HG02973 (cell line): ENCODE data around the gene DELE1.
"Not testable (repeated sequence)": the region's sequence is repeated elsewhere in the genome, so short reads cannot be mapped to it uniquely, and the experiment has no call there.

ENCODE experiments used
- ATAC-seq: cut with Tn5 transposase; IDR thresholded peaks from one replicate; pipeline ENCODE4 v1.9.1; 2021; ENCODE audit warnings: moderate library complexity; ENCODE audit not compliant: unreplicated experiment

The DELE1 gene

DNA sequence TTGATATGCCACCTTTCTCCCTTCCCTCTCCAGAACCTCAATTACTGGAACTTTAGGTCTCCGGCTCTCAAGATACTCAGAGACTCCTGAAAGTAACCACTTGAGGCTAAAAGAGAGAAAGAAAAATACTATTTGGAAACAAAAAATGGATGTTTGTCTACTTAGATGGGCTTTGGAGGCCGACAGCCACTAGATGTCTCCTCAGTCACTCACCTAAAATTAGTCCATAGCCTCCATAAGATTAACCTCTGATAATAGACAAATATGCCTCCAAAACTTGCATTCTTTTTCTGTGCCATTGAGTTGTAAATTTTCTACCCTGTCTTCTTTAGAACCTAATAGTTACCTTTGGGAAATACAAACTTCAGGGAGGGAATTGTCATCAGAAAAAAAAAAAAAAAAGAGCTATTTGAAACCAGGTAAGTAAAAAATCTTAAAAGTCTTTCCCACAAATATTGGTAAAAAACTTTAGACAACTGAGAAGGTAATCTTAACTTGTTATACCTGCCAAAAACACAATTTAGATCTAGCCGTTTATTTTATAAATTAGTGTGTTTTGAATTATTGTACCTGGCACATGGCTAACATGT is 34.3 kb upstream of the DELE1 start:
- ATAC-seq, result no peak

DNA sequence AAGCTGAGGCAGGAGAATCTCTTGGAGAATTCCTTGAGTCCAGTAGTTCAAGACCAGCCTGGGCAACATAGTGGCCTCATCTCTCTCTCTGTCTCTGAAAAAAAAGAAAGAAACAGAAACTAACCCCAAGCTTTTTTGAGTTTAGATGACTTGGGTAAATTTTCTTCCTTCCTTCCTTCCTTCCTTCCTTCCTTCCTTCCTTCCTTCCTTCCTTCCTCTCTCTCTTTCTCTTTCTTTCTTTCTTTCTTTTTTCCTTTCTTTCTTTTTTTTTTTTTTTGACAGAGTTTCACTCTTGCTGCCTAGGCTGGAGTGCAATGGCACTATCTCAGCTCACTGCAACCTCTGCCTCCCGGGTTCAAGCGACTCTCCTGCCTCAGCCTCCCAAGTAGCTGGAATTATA is 33.2 kb upstream of the DELE1 start:
- ATAC-seq, result not testable (repeated sequence)

DNA sequence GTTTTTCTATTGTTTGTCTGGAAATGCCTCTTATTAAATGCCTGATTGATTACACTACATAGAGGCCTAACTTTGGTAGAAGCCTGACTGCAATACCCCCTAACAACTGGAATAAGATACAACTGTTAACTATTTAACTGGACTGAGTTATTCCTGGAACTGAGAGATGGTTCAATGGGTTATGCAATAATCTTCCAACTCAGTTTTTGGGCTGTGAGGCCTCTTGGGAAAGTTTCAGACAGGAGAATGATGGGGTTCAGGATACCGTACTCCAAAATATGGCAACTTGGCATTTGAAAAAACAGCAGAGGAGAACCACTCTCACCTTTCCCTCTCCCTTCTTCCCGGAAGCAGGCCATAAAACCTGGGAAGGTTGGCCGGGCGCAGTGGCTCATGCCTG is 26.2 kb upstream of the DELE1 start:
- ATAC-seq, result no peak

DNA sequence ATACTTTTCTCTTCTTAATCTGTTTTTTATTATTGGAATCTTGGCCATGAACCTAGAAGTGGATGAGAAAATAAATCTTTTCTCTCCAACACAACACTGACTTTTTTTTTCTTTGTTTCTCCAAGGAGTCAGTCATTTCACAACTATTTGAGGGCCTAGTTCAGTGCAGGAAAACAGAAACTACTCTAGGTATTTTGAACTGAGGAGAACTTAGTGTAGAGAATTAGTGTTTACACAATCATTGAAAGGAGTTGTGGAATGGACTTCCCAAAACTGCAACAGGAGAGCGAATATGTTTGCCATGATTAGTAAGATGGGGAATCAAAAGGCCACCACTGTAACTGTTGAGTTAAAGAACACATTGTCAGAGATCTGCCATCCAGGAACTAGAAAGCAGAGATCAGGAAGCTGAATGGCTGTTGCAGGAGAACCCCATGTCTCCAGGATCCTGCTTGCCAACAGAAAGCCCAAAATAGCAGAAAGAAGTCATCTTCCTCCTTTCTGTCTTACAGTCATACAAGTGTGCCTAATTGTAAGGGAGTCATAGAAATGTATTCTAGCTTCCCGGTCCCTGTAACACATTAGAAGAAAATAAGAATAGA is 25.1 kb upstream of the DELE1 start:
- no peak for ATAC-seq

DNA sequence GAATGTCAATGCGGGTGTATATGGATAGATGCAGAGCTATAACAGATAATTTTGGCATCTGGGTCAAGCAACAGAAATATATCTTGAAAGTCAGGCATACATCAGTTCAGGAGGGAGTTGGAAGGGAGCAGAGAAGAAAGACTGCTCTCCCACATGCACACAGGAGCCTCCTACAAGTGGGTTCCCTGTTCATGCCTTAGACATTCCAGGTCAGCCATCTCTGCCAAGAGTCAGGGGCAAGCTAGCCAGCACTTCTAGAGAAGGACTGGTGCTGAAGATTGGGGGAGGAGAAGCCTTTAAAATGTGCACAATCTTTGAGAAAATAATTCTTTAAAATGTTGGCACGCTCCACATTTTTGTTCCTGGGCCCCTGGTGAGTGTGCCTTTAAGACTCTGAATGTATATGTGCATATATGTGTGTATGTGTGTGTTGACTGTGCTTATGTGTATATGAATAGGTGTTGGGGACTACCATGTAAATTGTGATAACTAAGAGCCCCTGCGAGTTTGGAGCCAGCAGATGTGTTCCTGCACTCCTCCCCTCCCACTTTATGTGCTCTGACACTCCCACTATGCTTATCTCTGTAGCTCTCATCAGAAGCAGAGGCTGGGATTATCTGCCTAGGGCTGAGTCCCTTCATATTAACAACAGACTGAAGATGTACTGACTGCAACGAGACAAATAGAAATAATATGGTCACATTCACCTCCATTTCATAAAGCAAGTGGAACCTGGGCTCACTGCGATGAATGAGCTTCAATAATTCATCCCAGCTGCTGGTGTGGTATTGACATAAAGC is 21.5 kb upstream of the DELE1 start:
- ATAC-seq, result no peak

DNA sequence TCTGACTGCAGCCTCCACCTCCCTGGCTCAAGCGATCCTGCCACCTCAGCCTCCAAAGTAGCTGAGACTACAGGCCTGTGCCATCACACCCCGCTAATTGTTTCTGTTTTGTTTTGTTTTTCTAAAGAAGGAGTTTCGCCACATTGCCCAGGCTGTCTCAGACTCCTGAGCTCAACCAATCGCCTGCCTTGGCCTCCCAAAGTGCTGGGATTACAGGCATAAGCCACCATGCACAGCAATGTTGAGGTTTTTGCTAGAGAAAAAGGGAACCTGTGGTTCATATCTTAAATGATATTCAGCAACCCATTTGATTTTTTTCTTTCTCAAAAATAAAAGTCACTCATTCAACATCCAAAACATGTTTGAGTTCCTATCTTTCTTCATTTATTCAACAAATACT is 20.4 kb upstream of the DELE1 start:
- ATAC-seq, result no peak

DNA sequence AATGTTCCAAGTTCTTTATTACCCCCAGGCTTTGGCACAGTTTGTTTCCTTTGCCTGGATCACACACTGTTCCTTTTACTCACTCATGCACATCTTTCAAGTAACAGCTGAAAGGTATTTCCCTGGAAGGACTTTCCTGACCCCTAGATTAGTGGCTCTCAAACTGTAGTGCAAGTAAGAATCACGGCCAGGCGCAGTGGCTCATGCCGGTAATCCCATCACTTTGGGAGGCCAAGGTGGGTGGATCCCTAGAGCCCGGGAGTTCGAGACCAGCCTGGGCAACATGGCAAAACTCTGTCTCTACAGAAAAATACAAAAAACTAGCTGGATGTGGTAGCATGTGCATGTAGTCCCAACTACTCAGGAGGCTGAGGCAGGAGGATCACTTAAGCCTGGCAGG is 19.1 kb upstream of the DELE1 start:
- ATAC-seq, result no peak

DNA sequence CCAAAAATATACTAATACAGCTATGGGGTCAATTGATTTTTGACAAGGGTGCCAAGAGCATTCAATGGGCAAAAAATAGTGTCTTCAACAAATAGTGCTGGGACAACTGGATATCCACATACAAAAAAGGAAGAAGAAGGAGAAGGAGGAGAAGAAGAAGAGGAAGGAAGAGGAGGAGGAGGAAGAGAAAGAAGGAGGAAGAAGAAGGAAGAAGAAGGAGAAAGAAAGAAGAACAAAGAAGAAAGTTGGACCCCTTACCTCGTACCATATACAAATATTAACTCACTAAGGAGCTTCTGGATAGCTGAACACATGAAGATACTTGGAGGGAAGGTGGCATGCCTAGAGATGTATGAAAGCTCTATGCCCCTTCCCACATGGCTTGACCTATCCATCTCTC is 17.2 kb upstream of the DELE1 start:
- ATAC-seq, result no peak

DNA sequence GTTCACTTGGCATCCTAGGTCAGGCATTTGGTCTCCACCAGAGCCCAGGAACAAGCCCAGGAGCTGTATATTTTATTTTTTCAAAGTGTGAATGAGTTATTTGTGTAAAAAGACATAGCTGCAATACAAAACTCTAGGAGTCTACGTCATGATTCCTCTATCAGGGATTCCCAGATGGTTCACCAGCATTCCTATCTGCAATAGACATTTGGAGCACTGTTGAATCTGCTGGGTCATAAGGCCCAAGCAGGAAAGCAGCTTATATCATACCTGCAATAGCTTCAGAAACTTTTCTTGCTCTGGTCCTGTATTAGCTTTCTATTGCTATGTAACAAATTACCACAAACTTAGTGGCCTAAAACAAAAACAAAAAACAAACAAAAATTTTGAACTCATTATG is 16.7 kb upstream of the DELE1 start:
- no peak for ATAC-seq

DNA sequence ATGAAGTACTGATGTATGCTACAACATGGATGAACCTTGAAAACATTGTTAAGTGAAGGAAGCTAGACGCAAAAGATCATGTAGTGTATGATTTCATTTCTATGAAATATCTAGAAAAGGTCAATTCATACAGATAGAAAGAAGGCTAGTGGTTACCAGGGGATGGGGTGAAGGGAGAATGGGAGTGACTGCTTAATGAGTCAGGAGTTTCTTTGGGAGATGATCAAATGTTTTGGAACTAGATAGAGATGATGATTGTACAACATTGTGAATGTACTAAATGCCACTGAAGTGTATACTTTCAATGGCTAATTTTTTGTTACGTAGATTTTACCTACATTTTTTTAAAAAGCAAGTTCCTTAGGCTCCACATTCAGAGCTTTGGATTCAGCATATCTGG is 14.9 kb upstream of the DELE1 start:
- no peak for ATAC-seq

DNA sequence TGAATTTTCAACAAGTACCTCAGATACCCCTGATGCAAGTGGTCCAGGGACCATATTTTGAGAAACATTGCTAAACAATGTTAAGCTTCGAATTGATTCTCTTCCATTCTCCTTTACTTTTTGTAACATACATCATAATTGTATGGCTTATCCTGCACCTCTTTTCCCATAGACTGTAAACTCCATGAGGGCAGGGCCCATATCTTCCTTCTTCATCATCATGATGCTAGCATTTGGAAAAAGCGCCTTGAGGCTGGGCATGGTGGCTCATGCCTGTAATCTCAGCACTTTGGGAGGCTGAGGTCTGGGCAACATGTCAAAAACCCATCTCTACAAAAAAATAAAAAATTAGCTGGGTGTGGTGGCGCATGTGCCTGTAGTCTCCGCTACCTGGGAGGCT is 14.5 kb upstream of the DELE1 start:
- no peak for ATAC-seq

DNA sequence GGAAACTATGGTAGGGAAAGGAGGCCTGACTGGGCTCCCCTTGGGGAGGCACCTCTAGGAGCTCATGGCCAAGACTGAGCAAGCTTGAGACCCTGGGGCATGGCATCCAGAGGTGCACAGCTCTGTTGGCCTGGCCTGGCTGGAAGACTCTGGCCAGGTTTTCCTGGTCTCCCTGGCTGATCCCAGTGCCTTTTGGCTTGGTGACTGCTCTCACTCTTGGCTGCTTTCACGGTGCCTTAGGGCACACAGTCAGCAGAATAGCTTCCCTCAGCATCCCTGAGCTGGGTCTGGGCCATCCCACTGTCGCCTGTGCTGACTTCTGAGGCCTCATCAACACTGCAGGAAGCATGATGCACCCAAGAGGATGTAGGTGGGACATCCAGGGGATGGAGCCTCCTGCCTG is 13.4 kb upstream of the DELE1 start:
- no peak for ATAC-seq

DNA sequence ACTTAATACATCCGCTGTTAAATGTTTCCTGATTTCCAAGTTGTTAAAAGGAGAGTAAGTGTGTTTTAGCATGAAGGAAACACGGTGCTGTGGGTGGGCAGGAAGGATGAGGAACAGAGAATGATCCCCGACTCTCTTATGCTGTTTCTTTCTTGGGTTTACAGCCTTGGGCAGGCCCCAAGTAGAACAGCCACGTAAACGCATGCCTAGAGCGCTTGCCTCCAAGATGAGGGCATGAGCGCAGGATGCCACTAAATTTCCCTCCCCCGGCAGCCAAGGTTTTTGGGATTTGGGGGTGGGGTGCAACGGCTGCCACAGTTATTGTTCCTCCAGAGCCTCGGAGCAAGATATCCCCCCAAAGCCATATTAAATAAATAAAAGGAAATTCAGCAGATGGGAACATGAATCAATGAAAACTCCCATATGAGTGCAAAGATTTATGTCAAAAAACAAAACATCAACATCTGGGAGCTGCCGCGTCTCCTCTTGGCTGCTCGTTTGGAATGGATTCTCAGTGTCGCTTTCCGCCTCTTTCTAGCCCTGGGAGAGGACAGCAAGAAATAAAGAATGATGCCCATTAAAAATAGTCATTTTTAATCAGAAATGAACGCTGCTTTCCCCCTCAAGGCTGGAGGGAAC is 10.0 kb upstream of the DELE1 start:
- no peak for ATAC-seq

DNA sequence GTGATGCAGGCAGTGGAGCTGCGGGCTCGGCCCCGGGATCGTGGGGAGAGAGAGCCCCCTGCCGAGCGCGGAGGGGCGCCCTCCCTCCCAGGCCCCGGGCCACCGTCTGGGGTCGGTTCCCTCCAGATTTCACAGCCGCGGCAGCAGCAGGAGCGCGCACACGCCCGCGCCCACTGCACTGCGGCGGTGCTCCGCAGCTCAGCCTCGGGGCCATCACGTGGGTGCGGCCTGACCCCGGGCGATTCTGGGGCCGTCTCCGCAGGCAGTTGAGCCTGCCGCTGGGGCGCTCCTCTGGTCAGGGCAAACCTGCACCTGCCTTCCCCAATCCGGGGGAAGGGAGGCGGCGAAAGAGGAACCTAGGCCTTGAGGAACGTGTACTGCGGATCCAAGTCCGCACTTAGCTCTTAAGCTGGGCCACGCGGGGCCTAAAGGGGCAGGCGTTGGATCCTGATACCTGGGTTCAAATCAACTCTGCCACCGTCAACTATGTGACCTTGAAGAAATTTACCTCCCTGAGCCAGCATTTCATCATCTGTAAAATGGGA is 9.4 kb upstream of the DELE1 start:
- ATAC-seq, result peak; percentile 74

DNA sequence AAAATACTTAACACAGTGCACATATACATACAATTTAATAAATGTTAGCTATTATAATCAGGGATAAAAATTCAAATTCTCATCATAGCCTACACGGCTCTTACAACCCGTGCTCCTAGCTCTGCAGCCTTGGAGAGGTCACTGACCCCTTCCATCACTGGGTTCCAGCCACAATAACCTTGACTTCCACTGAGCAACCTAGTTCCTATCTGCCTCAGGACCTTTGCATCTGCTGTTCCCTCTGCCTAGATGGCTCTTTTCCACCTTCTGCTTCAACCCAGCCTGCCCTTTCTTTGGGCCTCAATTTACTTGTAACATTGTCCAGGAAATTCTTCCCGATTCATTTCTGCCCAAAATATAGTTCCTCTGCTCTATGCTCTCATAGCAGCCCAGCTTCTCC is 8.9 kb upstream of the DELE1 start:
- ATAC-seq, result no peak

DNA sequence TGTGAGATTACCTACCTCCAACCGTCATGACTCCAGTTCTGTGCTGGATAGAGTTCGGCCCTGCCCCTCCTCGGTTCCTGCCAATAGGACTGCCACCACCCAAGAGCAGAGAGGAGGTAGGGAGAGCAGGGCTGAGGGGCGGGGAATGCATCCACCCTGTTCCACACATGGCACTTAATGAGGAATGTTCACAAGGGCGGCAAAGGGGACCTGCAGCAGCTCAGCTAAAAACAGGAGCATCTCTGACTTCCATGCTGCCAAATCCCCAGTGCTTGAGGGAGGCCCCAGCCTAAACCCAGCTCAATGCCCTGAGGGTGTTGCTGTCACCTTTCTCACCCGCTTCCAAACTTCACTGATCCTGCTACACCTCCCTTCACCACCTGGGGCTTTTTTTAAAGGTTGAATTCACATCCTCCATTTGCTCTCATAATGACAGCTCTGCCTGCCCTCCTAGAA is 7.8 kb upstream of the DELE1 start:
- no peak for ATAC-seq

DNA sequence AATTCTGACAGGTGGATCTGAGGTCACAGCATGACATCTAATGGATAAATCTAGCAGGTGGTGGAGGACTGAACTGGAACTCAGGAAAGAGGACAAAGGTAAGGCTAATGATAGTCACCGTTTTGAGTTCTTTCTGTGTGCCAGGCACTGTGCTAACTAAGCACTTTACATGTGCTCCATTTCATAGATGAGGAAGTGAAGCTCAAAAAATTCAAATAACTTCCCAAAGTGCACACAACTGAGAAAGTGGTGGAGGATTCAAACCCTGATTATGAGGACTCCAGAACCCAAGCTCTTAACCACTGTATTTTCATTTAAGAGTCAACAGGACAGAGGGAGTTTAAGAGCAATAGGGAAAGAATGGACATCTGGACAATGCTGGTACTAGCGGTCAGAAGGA is 7.1 kb upstream of the DELE1 start:
- ATAC-seq, result no peak

DNA sequence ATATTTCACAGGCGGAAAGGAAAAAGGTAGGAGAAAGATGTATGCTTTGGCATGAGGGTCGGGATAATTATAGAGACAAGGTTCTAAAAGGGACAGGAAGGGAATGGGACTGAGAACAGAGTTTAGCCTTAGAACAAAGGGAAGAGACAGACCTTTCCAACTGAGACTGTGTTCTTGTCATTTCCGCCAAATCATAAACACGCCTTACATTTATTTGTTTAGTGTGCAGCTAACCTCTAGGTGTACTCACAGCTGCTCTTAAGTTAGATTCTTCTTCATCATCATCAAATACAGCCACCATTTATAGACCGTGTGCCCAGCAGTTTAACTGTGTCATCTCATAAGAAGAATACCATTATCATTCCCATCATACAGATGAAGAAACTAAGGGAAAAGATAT is 5.9 kb upstream of the DELE1 start:
- no peak for ATAC-seq

DNA sequence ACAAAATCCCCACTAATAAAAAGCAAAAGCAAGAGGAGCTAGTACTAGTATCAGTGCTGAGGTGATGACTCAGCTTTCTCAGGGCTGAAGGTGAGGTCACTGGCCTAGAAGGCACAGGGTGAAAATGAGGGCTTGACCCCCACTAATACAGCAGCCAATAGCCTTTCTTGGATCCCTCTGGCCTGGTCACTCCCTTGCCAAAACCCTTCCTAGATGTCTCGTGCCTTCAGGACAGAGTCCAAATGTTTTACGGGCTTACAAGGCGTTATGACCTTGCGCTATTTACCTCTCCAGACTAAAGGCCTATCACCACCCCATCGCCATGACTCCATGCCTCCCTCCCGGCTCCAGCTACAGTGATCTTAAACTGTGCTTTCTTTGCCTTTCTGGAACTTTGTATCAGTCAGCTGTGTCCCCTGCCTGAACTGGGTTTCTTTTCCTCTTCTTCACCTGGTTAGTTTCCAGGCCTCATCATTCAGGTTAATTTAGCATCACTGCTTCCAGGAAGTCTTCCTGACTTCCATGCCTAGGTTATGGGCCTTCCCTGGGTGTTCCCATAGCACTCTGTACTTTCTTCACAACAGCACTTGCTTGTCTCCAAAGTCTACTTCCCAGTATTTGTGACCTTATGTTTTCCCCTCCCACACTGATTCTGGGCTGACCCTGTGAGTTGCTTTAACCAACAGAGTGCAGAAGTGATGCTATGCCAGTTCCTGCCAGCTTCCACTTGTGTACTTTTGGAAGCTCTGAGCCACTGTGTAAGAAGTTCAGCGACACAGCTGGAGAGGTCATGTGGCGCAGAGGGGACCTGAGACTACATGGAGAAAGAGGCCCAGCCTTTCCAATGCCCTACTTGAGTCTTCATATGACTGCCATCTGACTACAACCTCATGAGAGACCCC is 4.2 kb upstream of the DELE1 start:
- ATAC-seq, result no peak

DNA sequence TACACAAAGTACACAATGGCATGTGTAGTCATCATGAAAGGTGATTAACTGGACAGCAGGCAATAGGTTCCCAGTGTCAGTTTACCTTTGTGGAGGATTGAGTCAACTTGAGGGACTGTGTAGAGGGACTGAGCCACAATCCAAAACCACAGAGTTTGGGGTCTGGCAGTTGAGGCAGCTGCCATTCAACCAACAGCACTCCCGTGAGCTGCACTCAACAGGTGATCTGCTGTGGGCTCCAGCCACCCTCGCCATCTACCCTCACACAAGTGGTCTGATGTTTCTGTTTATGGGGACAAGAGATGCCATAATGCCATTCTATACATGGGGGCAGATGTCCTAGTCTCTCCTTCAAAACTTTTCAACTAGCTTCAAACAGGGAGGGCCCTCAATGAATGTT is 2.9 kb upstream of the DELE1 start:
- no peak for ATAC-seq
